HG02852 (cell line): Measurements from ENCODE around the gene NBEA.
"Not testable (repeated sequence)": the region's sequence is repeated elsewhere in the genome, so short reads cannot be mapped to it uniquely, and the experiment has no call there.

ENCODE experiments used
- ATAC-seq: cut with Tn5 transposase; IDR thresholded peaks from one replicate; pipeline ENCODE4 v1.9.1; 2021; ENCODE audit warnings: mild to moderate bottlenecking, moderate library complexity; ENCODE audit not compliant: unreplicated experiment

NBEA gene

GRCh38 chr13:34944274-34944634 is 2.2 kb downstream of the NBEA start:
- no peak for ATAC-seq

- peak; percentile 25 for ATAC-seq
These were observed 2.7 kb downstream of the NBEA start for GRCh38 chr13:34944751-34945150.

- ATAC-seq = no peak
These were observed 9.5 kb downstream of the NBEA start for GRCh38 chr13:34951528-34951927.

GRCh38 chr13:34959489-34959888 is 17.4 kb downstream of the NBEA start:
- ATAC-seq = no peak

- ATAC-seq = no peak
These were observed 22.5 kb downstream of the NBEA start for GRCh38 chr13:34964558-34964957.

GRCh38 chr13:34967851-34968562 is 25.9 kb downstream of the NBEA start:
- ATAC-seq = no peak

- not testable (repeated sequence) for ATAC-seq
These were observed 27.5 kb downstream of the NBEA start for GRCh38 chr13:34969539-34969938.

GRCh38 chr13:34970961-34971360 is 28.9 kb downstream of the NBEA start:
- ATAC-seq = no peak

GRCh38 chr13:34971473-34971872 is 29.4 kb downstream of the NBEA start:
- ATAC-seq = no peak

- not testable (repeated sequence) for ATAC-seq
These were observed 43.1 kb downstream of the NBEA start for GRCh38 chr13:34985199-34985598.

GRCh38 chr13:34988330-34988791 is 46.3 kb downstream of the NBEA start:
- no peak for ATAC-seq

GRCh38 chr13:34990399-34991214 is 48.5 kb downstream of the NBEA start:
- no peak for ATAC-seq

- no peak for ATAC-seq
These were observed 51.4 kb downstream of the NBEA start for GRCh38 chr13:34993470-34993869.

- ATAC-seq = not testable (repeated sequence)
These were observed 61.7 kb downstream of the NBEA start for GRCh38 chr13:35003734-35004133.

GRCh38 chr13:35005051-35005450 is 63.0 kb downstream of the NBEA start:
- ATAC-seq = no peak

- ATAC-seq = no peak
These were observed 72.6 kb downstream of the NBEA start for GRCh38 chr13:35014606-35015213.

GRCh38 chr13:35016362-35017112 is 74.5 kb downstream of the NBEA start:
- no peak for ATAC-seq

GRCh38 chr13:35025314-35025713 is 83.2 kb downstream of the NBEA start:
- ATAC-seq = no peak

GRCh38 chr13:35028338-35028867 is 86.3 kb downstream of the NBEA start:
- ATAC-seq = no peak

- ATAC-seq = no peak
These were observed 96.9 kb downstream of the NBEA start for GRCh38 chr13:35039012-35039411.

GRCh38 chr13:35046587-35046986 is 104.5 kb downstream of the NBEA start:
- no peak for ATAC-seq
